ENCODE results near the gene SETD4. TPM values are rescaled to one million over a fixed set of nuclear protein-coding genes. Genes with fewer than 3 reads are reported as not detected.

The SETD4 gene, protein sequence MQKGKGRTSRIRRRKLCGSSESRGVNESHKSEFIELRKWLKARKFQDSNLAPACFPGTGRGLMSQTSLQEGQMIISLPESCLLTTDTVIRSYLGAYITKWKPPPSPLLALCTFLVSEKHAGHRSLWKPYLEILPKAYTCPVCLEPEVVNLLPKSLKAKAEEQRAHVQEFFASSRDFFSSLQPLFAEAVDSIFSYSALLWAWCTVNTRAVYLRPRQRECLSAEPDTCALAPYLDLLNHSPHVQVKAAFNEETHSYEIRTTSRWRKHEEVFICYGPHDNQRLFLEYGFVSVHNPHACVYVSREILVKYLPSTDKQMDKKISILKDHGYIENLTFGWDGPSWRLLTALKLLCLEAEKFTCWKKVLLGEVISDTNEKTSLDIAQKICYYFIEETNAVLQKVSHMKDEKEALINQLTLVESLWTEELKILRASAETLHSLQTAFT
- total RNA-seq, result 9.1 and 10.9 TPM in 2 replicates

GRCh38 chr21:36060159-36060921 is at the start of gene SETD4:
Gene SETD4 (minus strand): TSS chr21:36060526. CDS start chr21:36058888, 1,638 bp downstream.

GRCh38 chr21:36069713-36070583 is 9.6 kb upstream of the SETD4 start, which contains the start of gene CBR1:
Gene CBR1 (plus strand): TSS chr21:36070024. CDS start chr21:36070116, 92 bp downstream.

Other genes with a start within 250 kb of the SETD4 start
- gene CBR1, start 9.5 kb upstream of the SETD4 start, total RNA-seq, result 66.8 and 93.1 TPM in 2 replicates
- gene CBR3, start 74.6 kb upstream of the SETD4 start, total RNA-seq, result 5.7 and 11.1 TPM in 2 replicates
- gene DOP1B, start 96.3 kb upstream of the SETD4 start, total RNA-seq, result 3.2 and 3.7 TPM in 2 replicates

Data from endothelial cell of coronary artery (primary cell).